Muscle of leg (tissue), 11 donors: ENCODE data around the gene RBM46. TPM values are rescaled to one million over a fixed set of nuclear protein-coding genes. Genes with fewer than 3 reads are reported as not detected.

Experiments
- DNase-seq: peaks from one replicate; pipeline ENCODE4 v3.0.0; 2013
- H3K27ac ChIP-seq: one replicate; pipeline ENCODE4 v1.5.1; 2013; ENCODE audit warnings: mild to moderate bottlenecking, low read length, control low read depth
- H3K27me3 ChIP-seq: one replicate; pipeline ENCODE4 v1.6.1; 2013; ENCODE audit warnings: low read length; ENCODE audit not compliant: control insufficient read depth, insufficient read depth
- H3K36me3 ChIP-seq: one replicate; pipeline ENCODE4 v1.6.1; 2013; ENCODE audit warnings: low read length; ENCODE audit not compliant: control insufficient read depth, insufficient read depth
- H3K4me1 ChIP-seq: one replicate; pipeline ENCODE4 v1.6.1; 2013; ENCODE audit warnings: low read length; ENCODE audit not compliant: control insufficient read depth, insufficient read depth
- H3K4me3 ChIP-seq: one replicate; pipeline ENCODE4 v1.5.1; 2013; ENCODE audit warnings: low read length, control low read depth
- H3K9me3 ChIP-seq: replicated peaks from 2 replicates; pipeline ENCODE4 v1.6.1; 2013; ENCODE audit warnings: low read depth, low read length; ENCODE audit not compliant: control insufficient read depth
- WGBS: methylation state at CpG from one replicate; pipeline ENCODE4 v1.1.5; 2013; ENCODE audit warnings: missing lambda C conversion rate; ENCODE audit not compliant: insufficient coverage; 5-methylcytosine and 5-hydroxymethylcytosine counted together
- polyA plus RNA-seq, 8 donors: library from polyadenylated mRNA; unstranded; fragments of 120-200 nt; gene quantifications; one replicate each; pipeline versions ENCODE4 v1.2.1 to v1.2.3, GENCODE V29; 2013; ENCODE audit warnings: inconsistent platforms in 1 of 8, low replicate concordance in 1 of 8; ENCODE audit not compliant: insufficient read length in 8 of 8, insufficient read depth in 1 of 8
- total RNA-seq: library from RNA; stranded (reverse); fragments of 120-200 nt; gene quantifications from one replicate; pipeline ENCODE4 v1.2.4, GENCODE V29; 2013

The RBM46 gene
- total and polyA plus RNA-seq, 9 donors: 0.03 to 0.11 (median 0.07) TPM; not detected in 3

- no peak within 1 kb of the TSS for H3K27ac ChIP-seq
- WGBS: 0% methylated on average over 51 of the region's 55 CpGs
- H3K4me1 ChIP-seq: peaks cover 35% of the 10 kb centered on the region
- H3K27me3 ChIP-seq: peaks cover 57% of the 10 kb centered on the region
- H3K9me3 ChIP-seq: no peaks in the 10 kb centered on the region
- DNase-seq: peak; percentile 49
- H3K36me3 ChIP-seq: no peaks in the 10 kb centered on the region
- peak within 1 kb of the TSS; percentile 29 for H3K4me3 ChIP-seq
These were observed 37.3 kb upstream of the RBM46 start, which contains the start of gene LRAT for GRCh38 chr4:154743683-154744340. Gene LRAT (plus strand): TSS chr4:154744000. CDS start chr4:154744327, 327 bp downstream.

GRCh38 chr4:154744341-154744926 lies 36.6 kb upstream of the RBM46 start:
- Histone ChIP-seq H3K9me3 (no peaks in the 10 kb centered on the region), H3K36me3 (no peaks in the 10 kb centered on the region), H3K4me3 (no peak overlapping the region), H3K27me3 (peaks cover 57% of the 10 kb centered on the region), H3K27ac (no peak overlapping the region), H3K4me1 (peaks cover 35% of the 10 kb centered on the region)
- WGBS: 16% methylated on average over 26 of the region's 31 CpGs
- no peak for DNase-seq

GRCh38 chr4:154757713-154758112 lies 23.4 kb upstream of the RBM46 start:
- no peak for DNase-seq
- Histone ChIP-seq H3K36me3 (no peaks in the 10 kb centered on the region), H3K27ac (no peak overlapping the region), H3K4me1 (no peaks in the 10 kb centered on the region), H3K9me3 (no peaks in the 10 kb centered on the region), H3K27me3 (no peaks in the 10 kb centered on the region), H3K4me3 (no peak overlapping the region)
- WGBS: 41% methylated on average over 2 of the region's 6 CpGs

- no peak for DNase-seq
- WGBS: no CpG with 5 or more reads among the region's 2 CpGs
- Histone ChIP-seq H3K4me1 (no peaks in the 10 kb centered on the region), H3K36me3 (no peaks in the 10 kb centered on the region), H3K27ac (no peak overlapping the region), H3K9me3 (no peaks in the 10 kb centered on the region), H3K4me3 (no peak overlapping the region), H3K27me3 (no peaks in the 10 kb centered on the region)
These were observed 20.2 kb upstream of the RBM46 start for GRCh38 chr4:154760895-154761294.

GRCh38 chr4:154778264-154778663 lies 2.8 kb upstream of the RBM46 start:
- Histone ChIP-seq H3K4me3 (no peak overlapping the region), H3K9me3 (no peaks in the 10 kb centered on the region), H3K4me1 (no peaks in the 10 kb centered on the region), H3K27ac (no peak overlapping the region), H3K36me3 (no peaks in the 10 kb centered on the region), H3K27me3 (peaks cover 2% of the 10 kb centered on the region)
- no CpG with 5 or more reads among the region's 1 CpG for WGBS
- DNase-seq: no peak

GRCh38 chr4:154779362-154779947 lies 1.6 kb upstream of the RBM46 start:
- WGBS: no CpG with 5 or more reads among the region's 3 CpGs

GRCh38 chr4:154781983-154782293 lies 866 bp downstream of the RBM46 start:
- H3K27ac ChIP-seq: no peak overlapping the region
- H3K9me3 ChIP-seq: no peaks in the 10 kb centered on the region
- 81% methylated on average over 16 of the region's 18 CpGs for WGBS
- no peak overlapping the region for H3K4me3 ChIP-seq
- H3K27me3 ChIP-seq: peaks cover 2% of the 10 kb centered on the region
- no peaks in the 10 kb centered on the region for H3K36me3 ChIP-seq
- H3K4me1 ChIP-seq: no peaks in the 10 kb centered on the region
- no peak for DNase-seq

More at GRCh38 chr4:154779362-154779947, 1.6 kb upstream of the RBM46 start:
- DNase-seq: peak; percentile 53
- Histone ChIP-seq H3K9me3 (no peaks in the 10 kb centered on the region), H3K27ac (no peak overlapping the region), H3K27me3 (peaks cover 2% of the 10 kb centered on the region), H3K4me3 (no peak overlapping the region), H3K4me1 (no peaks in the 10 kb centered on the region), H3K36me3 (no peaks in the 10 kb centered on the region)

- DNase-seq: peak; percentile 54
These were observed 26.1 kb downstream of the RBM46 start for GRCh38 chr4:154807042-154807630.

GRCh38 chr4:154818230-154818629 lies 37.2 kb downstream of the RBM46 start:
- Histone ChIP-seq H3K9me3 (no peaks in the 10 kb centered on the region), H3K4me3 (no peak overlapping the region), H3K36me3 (no peaks in the 10 kb centered on the region), H3K4me1 (no peaks in the 10 kb centered on the region), H3K27me3 (no peaks in the 10 kb centered on the region), H3K27ac (no peak overlapping the region)
- no peak for DNase-seq

More at GRCh38 chr4:154807042-154807630, 26.1 kb downstream of the RBM46 start:
- H3K27ac ChIP-seq: no peak overlapping the region
- no peaks in the 10 kb centered on the region for H3K36me3 ChIP-seq
- no peaks in the 10 kb centered on the region for H3K4me1 ChIP-seq
- no peaks in the 10 kb centered on the region for H3K9me3 ChIP-seq
- H3K4me3 ChIP-seq: no peak overlapping the region
- no CpG with 5 or more reads among the region's 3 CpGs for WGBS
- H3K27me3 ChIP-seq: no peaks in the 10 kb centered on the region

- H3K9me3 ChIP-seq: no peaks in the 10 kb centered on the region
- H3K36me3 ChIP-seq: no peaks in the 10 kb centered on the region
- H3K27ac ChIP-seq: no peak overlapping the region
- DNase-seq: peak; percentile 35
- H3K27me3 ChIP-seq: no peaks in the 10 kb centered on the region
- no peak overlapping the region for H3K4me3 ChIP-seq
- H3K4me1 ChIP-seq: no peaks in the 10 kb centered on the region
These were observed 41.7 kb downstream of the RBM46 start for GRCh38 chr4:154822775-154823174.
